H7 (cell line): ENCODE data around the gene ARL15. TPM values are rescaled to one million over a fixed set of nuclear protein-coding genes. Genes with fewer than 3 reads are reported as not detected.

Experiments
- DNase-seq: peaks from one replicate; pipeline ENCODE4 v3.0.0; 2012
- H3K27me3 ChIP-seq: 2 replicates; pipeline ENCODE4 v1.6.0; 2011; ENCODE audit warnings: mild to moderate bottlenecking, low read length; ENCODE audit not compliant: control insufficient read depth, insufficient read depth
- H3K36me3 ChIP-seq: replicated peaks from 2 replicates; pipeline ENCODE4 v1.5.1; 2011; ENCODE audit warnings: low read length; ENCODE audit not compliant: control insufficient read depth, insufficient read depth
- H3K4me3 ChIP-seq: 2 replicates; pipeline ENCODE4 v1.5.1; 2011; ENCODE audit warnings: low read depth, mild to moderate bottlenecking, control low read depth, low read length, moderate library complexity; ENCODE audit not compliant: insufficient read depth
- total RNA-seq: library from RNA; depleted of rRNA; stranded (reverse); fragments of >200 nt; shearing (Covaris generic); gene quantifications from 2 replicates; pipeline ENCODE4 v1.2.3, GENCODE V29; 2014

Gene ARL15
- total RNA-seq, 1 experiment from 2014 or later: 21.6 TPM

- no peak for DNase-seq
- Histone ChIP-seq H3K27me3 (no peaks in the 10 kb centered on the region), H3K36me3 (no peaks in the 10 kb centered on the region), H3K4me3 (no peak overlapping the region)
These were observed 51.3 kb downstream of the ARL15 start for GRCh38 chr5:54259090-54259489.

- Histone ChIP-seq H3K27me3 (no peaks in the 10 kb centered on the region), H3K4me3 (no peak overlapping the region), H3K36me3 (no peaks in the 10 kb centered on the region)
- DNase-seq: no peak
These were observed 52.8 kb downstream of the ARL15 start for GRCh38 chr5:54257366-54258118.

- no peaks in the 10 kb centered on the region for H3K36me3 ChIP-seq
- H3K27me3 ChIP-seq: no peaks in the 10 kb centered on the region
- no peak for DNase-seq
- H3K4me3 ChIP-seq: no peak overlapping the region
These were observed 55.7 kb downstream of the ARL15 start for GRCh38 chr5:54254482-54255198.

- no peak overlapping the region for H3K4me3 ChIP-seq
- DNase-seq: no peak
- H3K27me3 ChIP-seq: no peaks in the 10 kb centered on the region
- no peaks in the 10 kb centered on the region for H3K36me3 ChIP-seq
These were observed 58.4 kb downstream of the ARL15 start for GRCh38 chr5:54251981-54252380.

- Histone ChIP-seq H3K27me3 (no peaks in the 10 kb centered on the region), H3K4me3 (no peak overlapping the region), H3K36me3 (no peaks in the 10 kb centered on the region)
- DNase-seq: no peak
These were observed 61.0 kb downstream of the ARL15 start for GRCh38 chr5:54249210-54250028.

GRCh38 chr5:54247226-54247625 lies 63.1 kb downstream of the ARL15 start:
- H3K27me3 ChIP-seq: no peaks in the 10 kb centered on the region
- H3K36me3 ChIP-seq: no peaks in the 10 kb centered on the region
- no peak overlapping the region for H3K4me3 ChIP-seq
- no peak for DNase-seq

GRCh38 chr5:54243483-54244080 lies 66.8 kb downstream of the ARL15 start:
- H3K4me3 ChIP-seq: no peak overlapping the region
- H3K36me3 ChIP-seq: no peaks in the 10 kb centered on the region
- no peaks in the 10 kb centered on the region for H3K27me3 ChIP-seq
- peak; percentile 45 for DNase-seq

GRCh38 chr5:54242297-54242696 lies 68.1 kb downstream of the ARL15 start:
- H3K36me3 ChIP-seq: no peaks in the 10 kb centered on the region
- no peak overlapping the region for H3K4me3 ChIP-seq
- H3K27me3 ChIP-seq: no peaks in the 10 kb centered on the region
- DNase-seq: no peak

GRCh38 chr5:54234304-54234933 lies 76.0 kb downstream of the ARL15 start:
- DNase-seq: peak; percentile 22
- H3K36me3 ChIP-seq: no peaks in the 10 kb centered on the region
- H3K4me3 ChIP-seq: no peak overlapping the region
- no peaks in the 10 kb centered on the region for H3K27me3 ChIP-seq

- no peak for DNase-seq
- Histone ChIP-seq H3K4me3 (no peak overlapping the region), H3K36me3 (no peaks in the 10 kb centered on the region), H3K27me3 (no peaks in the 10 kb centered on the region)
These were observed 79.3 kb downstream of the ARL15 start for GRCh38 chr5:54230936-54231685.

GRCh38 chr5:54229041-54229780 lies 81.2 kb downstream of the ARL15 start:
- peak; percentile 18 for DNase-seq
- Histone ChIP-seq H3K36me3 (no peaks in the 10 kb centered on the region), H3K4me3 (no peak overlapping the region), H3K27me3 (no peaks in the 10 kb centered on the region)

- DNase-seq: no peak
- H3K27me3 ChIP-seq: no peaks in the 10 kb centered on the region
- H3K36me3 ChIP-seq: no peaks in the 10 kb centered on the region
- H3K4me3 ChIP-seq: no peak overlapping the region
These were observed 82.6 kb downstream of the ARL15 start for GRCh38 chr5:54227759-54228158.

GRCh38 chr5:54227109-54227508 lies 83.3 kb downstream of the ARL15 start:
- H3K4me3 ChIP-seq: no peak overlapping the region
- DNase-seq: no peak
- no peaks in the 10 kb centered on the region for H3K36me3 ChIP-seq
- H3K27me3 ChIP-seq: no peaks in the 10 kb centered on the region
